ENCODE data around the gene AFF1.
"Not testable (repeated sequence)": the region's sequence is repeated elsewhere in the genome, so short reads cannot be mapped to it uniquely, and the experiment has no call there.

AFF1 gene

DNA sequence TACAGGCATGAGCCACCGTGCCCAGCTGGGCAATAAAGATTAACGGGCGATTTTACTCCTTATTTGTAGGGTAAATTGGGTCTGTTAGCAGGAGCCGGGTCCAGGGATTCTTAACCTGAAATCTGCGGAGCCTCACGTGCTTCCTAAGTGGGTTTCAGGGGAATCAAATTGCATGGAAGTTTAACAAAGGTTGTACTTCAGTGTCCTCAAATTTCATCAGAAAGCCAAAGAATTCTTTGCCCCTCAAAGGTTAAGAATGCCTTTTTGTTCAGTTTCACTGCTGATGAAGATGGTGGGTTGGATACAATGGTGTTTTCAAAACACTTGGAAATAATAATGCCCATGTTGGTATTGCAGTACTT is 67.9 kb downstream of the AFF1 start:
- Mint-ChIP-seq H3K27me3 (ENCODE audit: low read depth) (no peaks in the 10 kb centered on the region), H3K9me3 (no peaks in the 10 kb centered on the region), H3K4me3 (no peak overlapping the region), H3K4me1 (ENCODE audit: low read depth) (peaks cover 27% of the 10 kb centered on the region), H3K36me3 (ENCODE audit: low read depth) (peaks cover 2% of the 10 kb centered on the region), H3K27ac (no peak overlapping the region)

DNA sequence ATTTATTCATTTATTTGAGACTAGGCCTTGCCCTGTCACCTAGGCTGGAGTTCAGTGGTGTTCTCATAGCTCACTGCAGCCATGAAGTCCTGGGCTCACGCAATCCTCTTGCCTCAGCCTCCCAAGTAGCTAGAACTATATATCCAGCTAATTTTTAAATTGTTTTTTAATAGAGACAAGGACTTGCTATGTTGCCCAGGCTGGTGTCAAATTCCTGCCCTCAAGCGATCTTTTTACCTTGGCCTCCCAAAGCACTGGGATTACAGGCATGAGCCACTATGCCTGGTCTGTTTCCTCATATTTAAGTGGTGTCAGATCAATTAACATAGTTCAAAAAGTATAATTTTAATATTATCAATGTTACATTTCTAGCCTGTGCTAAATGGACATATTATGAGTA is 68.5 kb downstream of the AFF1 start:
- Mint-ChIP-seq H3K4me1 (ENCODE audit: low read depth) (peaks cover 31% of the 10 kb centered on the region), H3K9me3 (no peaks in the 10 kb centered on the region), H3K27me3 (ENCODE audit: low read depth) (no peaks in the 10 kb centered on the region), H3K4me3 (no peak overlapping the region), H3K27ac (no peak overlapping the region), H3K36me3 (ENCODE audit: low read depth) (peaks cover 2% of the 10 kb centered on the region)

- peaks cover 42% of the 10 kb centered on the region for H3K4me1 Mint-ChIP-seq (ENCODE audit: low read depth)
Measured at GRCh38 chr4:87005369-87005689, 70.5 kb downstream of the AFF1 start.

DNA sequence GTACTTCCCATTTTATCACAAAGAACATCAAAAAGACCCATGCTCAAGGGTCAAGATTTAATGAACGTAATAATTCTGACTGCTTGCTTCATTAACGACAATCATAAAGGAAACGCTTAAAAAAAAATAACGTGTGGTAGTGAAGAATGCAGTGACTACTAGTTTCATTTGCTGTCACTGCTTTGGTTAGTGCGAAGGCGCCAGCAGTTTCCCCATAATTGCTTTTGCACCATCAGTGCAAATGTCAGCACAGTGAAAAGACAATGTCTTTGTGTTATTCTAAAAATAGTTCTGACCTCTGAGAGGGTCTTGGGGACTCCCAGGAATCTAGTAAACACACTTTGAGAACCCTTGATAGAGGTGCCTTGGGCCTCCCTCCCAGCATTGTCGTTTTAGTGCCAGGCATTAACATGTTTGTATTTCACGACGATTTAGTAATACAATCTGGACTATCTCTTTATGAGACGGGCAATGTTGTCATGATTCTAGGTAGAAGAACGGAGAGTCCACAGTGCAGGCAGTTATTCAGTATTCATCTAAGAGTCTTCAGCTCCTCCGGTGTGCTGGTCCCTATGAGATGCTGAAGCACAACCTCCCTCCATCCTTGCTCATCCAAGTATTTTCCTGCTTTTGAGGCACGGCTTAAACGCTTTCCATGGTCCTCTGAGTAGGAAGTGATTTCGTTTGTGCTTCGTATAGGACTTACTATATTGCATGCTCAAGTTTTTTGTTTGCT is 71.0 kb downstream of the AFF1 start:
- peaks cover 42% of the 10 kb centered on the region for H3K4me1 Mint-ChIP-seq (ENCODE audit: low read depth)
- no peaks in the 10 kb centered on the region for H3K27me3 Mint-ChIP-seq (ENCODE audit: low read depth)
- H3K36me3 Mint-ChIP-seq (ENCODE audit: low read depth), result peaks cover 2% of the 10 kb centered on the region
- H3K27ac Mint-ChIP-seq, result peak overlapping the region; percentile 93
- H3K4me3 Mint-ChIP-seq, result peak overlapping the region; percentile 99
- H3K9me3 Mint-ChIP-seq, result no peaks in the 10 kb centered on the region

More at GRCh38 chr4:87005369-87005689, 70.5 kb downstream of the AFF1 start:
- H3K27ac Mint-ChIP-seq, result peak overlapping the region; percentile 93
- peak overlapping the region; percentile 99 for H3K4me3 Mint-ChIP-seq
- no peaks in the 10 kb centered on the region for H3K27me3 Mint-ChIP-seq (ENCODE audit: low read depth)
- peaks cover 2% of the 10 kb centered on the region for H3K36me3 Mint-ChIP-seq (ENCODE audit: low read depth)
- no peaks in the 10 kb centered on the region for H3K9me3 Mint-ChIP-seq

DNA sequence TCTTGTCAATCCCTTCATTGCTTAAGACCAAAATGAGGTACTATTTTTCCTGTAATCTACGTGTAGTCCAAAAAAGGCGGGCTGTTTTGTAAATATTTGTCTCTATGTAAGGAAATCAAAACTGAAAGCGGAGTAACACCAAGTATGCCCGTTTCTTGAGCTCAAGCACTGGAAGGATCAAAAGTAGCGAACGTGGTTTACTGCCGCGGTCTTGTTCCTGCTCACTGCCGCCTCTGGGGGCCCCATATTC is 71.5 kb downstream of the AFF1 start:
- H3K4me1 Mint-ChIP-seq (ENCODE audit: low read depth), result peaks cover 45% of the 10 kb centered on the region

DNA sequence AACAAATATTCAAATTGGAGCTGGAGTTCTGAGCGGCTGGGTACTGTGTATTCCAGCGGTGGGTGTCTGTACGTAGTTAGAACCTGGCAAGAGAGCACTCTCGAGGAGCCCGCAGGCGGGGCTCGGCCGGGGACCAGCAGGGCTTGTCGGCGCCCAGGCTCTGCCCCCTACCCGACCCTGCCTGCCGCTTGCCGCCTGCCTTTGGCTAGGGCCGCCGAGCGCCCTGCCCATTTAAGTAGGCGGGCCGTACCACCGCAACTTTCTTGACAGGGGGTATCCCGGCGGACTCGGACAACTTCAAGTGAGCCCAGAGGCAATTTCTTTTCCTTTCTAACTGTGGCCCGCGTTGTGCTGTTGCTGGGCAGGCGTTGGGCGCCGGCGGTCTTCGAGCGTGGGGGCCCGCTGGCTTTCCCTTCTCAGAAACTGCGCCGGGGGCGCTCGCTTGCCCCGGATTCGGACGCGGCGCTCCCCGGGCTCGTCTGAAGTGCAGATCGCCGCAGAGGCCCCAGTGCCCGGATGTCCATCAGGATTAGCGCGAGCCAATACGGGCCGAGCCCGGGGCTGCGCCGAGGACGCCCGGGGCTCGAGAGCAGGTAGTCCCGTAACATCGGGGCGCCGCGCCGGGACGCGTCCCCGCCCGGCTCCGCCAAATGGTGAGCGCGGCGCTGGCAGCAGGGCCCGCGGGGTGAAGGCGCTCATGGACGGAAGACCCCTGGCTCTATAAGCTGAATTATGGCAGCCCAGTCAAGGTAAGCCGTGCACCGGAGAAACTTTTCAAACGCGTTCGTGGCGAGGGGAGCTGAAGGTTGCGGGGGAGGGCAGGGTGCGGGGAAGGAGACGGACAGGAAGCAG is 72.1 kb downstream of the AFF1 start:
- Mint-ChIP-seq H3K4me3 (peak overlapping the region; percentile 99), H3K9me3 (no peaks in the 10 kb centered on the region), H3K27me3 (ENCODE audit: low read depth) (no peaks in the 10 kb centered on the region), H3K4me1 (ENCODE audit: low read depth) (peaks cover 46% of the 10 kb centered on the region), H3K27ac (peak overlapping the region; percentile 97), H3K36me3 (ENCODE audit: low read depth) (no peaks in the 10 kb centered on the region)

More for the DNA sequence above, 71.5 kb downstream of the AFF1 start:
- Mint-ChIP-seq H3K27me3 (ENCODE audit: low read depth) (no peaks in the 10 kb centered on the region), H3K27ac (peak overlapping the region; percentile 93), H3K4me3 (peak overlapping the region; percentile 99), H3K9me3 (no peaks in the 10 kb centered on the region), H3K36me3 (ENCODE audit: low read depth) (peaks cover 2% of the 10 kb centered on the region)

- H3K27ac Mint-ChIP-seq, result peak overlapping the region; percentile 97
- H3K27me3 Mint-ChIP-seq (ENCODE audit: low read depth), result no peaks in the 10 kb centered on the region
- peaks cover 53% of the 10 kb centered on the region for H3K4me1 Mint-ChIP-seq (ENCODE audit: low read depth)
- no peaks in the 10 kb centered on the region for H3K9me3 Mint-ChIP-seq
- H3K36me3 Mint-ChIP-seq (ENCODE audit: low read depth), result no peaks in the 10 kb centered on the region
- peak overlapping the region; percentile 99 for H3K4me3 Mint-ChIP-seq
Measured at GRCh38 chr4:87007528-87008446, 73.0 kb downstream of the AFF1 start.

DNA sequence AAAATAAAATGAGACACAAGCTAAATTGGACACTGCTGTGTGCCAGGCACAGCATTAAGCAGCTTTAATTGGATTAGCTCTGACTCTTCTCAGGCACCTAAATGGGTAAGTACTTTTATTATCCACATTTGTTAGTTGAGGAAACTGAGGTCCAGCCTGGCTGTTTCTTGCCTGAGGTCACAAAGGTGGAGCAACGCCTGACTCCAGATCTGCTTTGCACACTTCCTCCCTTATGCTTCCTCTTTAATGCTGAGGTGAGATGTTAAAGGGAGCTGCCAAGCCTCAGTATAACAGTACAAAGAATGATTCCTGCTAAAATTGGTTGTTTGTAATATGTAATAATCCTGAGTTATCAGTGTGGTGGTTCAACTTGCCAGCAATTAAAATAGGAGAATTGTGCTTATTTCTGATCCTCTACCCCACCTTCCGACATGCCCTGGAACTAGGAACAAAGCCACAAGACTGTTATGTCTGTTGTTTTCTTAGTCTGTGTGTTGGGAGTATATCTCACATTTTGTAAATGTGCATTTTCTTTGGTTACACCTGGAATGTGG is 74.4 kb downstream of the AFF1 start:
- Mint-ChIP-seq H3K36me3 (ENCODE audit: low read depth) (no peaks in the 10 kb centered on the region), H3K4me3 (peak overlapping the region; percentile 80), H3K27ac (no peak overlapping the region), H3K27me3 (ENCODE audit: low read depth) (no peaks in the 10 kb centered on the region), H3K9me3 (no peaks in the 10 kb centered on the region), H3K4me1 (ENCODE audit: low read depth) (peaks cover 62% of the 10 kb centered on the region)

DNA sequence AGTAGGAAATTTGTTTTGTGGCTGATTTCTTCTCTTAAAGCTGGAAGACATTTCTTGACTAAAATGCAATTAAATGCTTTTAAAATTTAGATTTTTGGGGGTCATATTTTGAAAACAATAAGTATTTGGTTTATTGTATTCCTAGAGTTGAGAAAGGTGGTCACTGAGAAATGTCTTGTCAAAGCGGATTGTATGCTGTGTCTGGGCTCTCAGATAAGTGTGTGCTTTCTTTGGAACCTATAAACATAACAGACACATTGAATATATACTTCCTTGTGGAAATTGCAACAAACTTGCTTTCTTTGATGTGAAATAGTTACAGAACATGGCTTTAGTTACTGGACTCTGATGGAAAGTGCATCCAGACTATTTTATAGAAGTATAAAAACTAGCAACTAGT is 75.4 kb downstream of the AFF1 start:
- no peaks in the 10 kb centered on the region for H3K36me3 Mint-ChIP-seq (ENCODE audit: low read depth)
- no peak overlapping the region for H3K27ac Mint-ChIP-seq
- H3K27me3 Mint-ChIP-seq (ENCODE audit: low read depth), result no peaks in the 10 kb centered on the region
- H3K9me3 Mint-ChIP-seq, result no peaks in the 10 kb centered on the region
- H3K4me3 Mint-ChIP-seq, result no peak overlapping the region
- peaks cover 67% of the 10 kb centered on the region for H3K4me1 Mint-ChIP-seq (ENCODE audit: low read depth)

GRCh38 chr4:87011340-87012034 is 76.7 kb downstream of the AFF1 start:
- Mint-ChIP-seq H3K4me1 (ENCODE audit: low read depth) (peaks cover 58% of the 10 kb centered on the region), H3K36me3 (ENCODE audit: low read depth) (no peaks in the 10 kb centered on the region), H3K9me3 (no peaks in the 10 kb centered on the region), H3K27me3 (ENCODE audit: low read depth) (no peaks in the 10 kb centered on the region), H3K27ac (no peak overlapping the region), H3K4me3 (no peak overlapping the region)

DNA sequence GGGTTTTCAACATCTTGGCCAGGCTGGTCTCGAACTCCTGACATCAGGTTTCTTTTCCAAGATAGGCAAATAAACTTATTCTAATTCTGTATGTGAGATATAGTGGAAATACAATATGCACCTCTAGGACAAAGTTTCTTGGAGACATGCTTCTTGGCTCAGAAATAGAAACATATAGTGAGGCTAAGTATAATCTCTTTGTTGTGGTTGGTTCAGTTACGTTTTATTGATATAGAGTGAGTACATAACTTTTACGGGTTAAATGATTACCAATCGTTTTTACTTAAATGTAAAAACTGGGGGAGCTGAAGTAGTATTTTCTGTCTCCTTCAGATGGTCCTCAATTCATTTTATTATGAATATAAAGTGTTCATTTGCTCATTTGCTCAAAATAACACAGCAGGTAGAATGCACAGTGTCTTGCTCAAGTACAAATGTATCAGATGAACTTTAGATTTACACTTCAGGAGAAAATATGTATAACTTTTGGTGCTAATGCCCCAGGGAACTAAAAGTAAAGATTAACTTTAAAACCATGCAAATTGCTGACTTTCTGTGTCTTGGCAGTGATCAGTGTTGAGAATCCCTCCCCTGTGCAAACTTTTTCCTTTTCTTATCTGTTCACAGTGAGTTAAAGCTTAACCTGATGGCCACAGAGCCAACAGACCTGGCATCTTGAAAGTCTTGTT is 77.6 kb downstream of the AFF1 start:
- no peak overlapping the region for H3K27ac Mint-ChIP-seq
- H3K9me3 Mint-ChIP-seq, result no peaks in the 10 kb centered on the region
- H3K4me3 Mint-ChIP-seq, result no peak overlapping the region
- H3K4me1 Mint-ChIP-seq (ENCODE audit: low read depth), result peaks cover 60% of the 10 kb centered on the region
- no peaks in the 10 kb centered on the region for H3K27me3 Mint-ChIP-seq (ENCODE audit: low read depth)
- H3K36me3 Mint-ChIP-seq (ENCODE audit: low read depth), result no peaks in the 10 kb centered on the region

DNA sequence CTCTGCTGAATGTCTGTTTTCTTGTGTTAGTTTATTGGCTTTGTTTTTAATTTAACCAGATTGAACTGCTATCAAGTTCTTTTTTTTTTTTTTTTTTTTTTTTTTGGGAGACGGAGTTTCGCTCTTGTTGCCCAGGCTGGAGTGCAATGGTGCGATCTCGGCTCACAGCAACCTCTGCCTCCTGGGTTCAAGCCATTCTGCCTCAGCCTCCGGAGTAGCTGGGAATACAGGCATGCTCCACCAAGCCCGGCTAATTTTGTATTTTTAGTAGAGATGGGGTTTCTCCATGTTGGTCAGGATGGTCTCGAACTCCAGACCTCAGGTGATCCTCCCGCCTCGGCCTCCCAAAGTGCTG is 78.1 kb downstream of the AFF1 start:
- H3K4me3 Mint-ChIP-seq; H3K27me3 Mint-ChIP-seq (ENCODE audit: low read depth); H3K27ac Mint-ChIP-seq: not testable (repeated sequence)

GRCh38 chr4:87014284-87014782 is 79.5 kb downstream of the AFF1 start:
- Mint-ChIP-seq H3K4me3 (peak overlapping the region; percentile 60), H3K4me1 (ENCODE audit: low read depth) (peaks cover 62% of the 10 kb centered on the region), H3K36me3 (ENCODE audit: low read depth) (no peaks in the 10 kb centered on the region), H3K27me3 (ENCODE audit: low read depth) (no peaks in the 10 kb centered on the region), H3K9me3 (no peaks in the 10 kb centered on the region), H3K27ac (peak overlapping the region; percentile 66)

More for the DNA sequence above, 78.1 kb downstream of the AFF1 start:
- peaks cover 63% of the 10 kb centered on the region for H3K4me1 Mint-ChIP-seq (ENCODE audit: low read depth)
- not testable (repeated sequence) for H3K9me3 Mint-ChIP-seq; H3K36me3 Mint-ChIP-seq (ENCODE audit: low read depth)

Measured in T-helper 1 cell treated with Interleukin-12 subunit alpha and Interleukin-12 subunit beta and Interleukin-4 antibody, amounts not matched to agents 30 μg/mL and 1 μg/mL, for 36 hours (primary cell).